ENCODE results near the gene KNSTRN. TPM values are rescaled to one million over a fixed set of nuclear protein-coding genes. Genes with fewer than 3 reads are reported as not detected.

KNSTRN gene
- total and polyA plus RNA-seq, 2 of the 8 experiments (the other 6 are each of a cell fraction or from before 2014, with no cell fraction given): 25.1 to 79.4 TPM

Other genes starting within 250 kb of the KNSTRN start
- gene BUB1B, start 221.7 kb upstream of the KNSTRN start, total RNA-seq (2021; fragmentation: NEBNext Ultra II Directional; extraction: Animal tissue kit (Norgen Biotek cat#: 25700)): 144 and 153 TPM in 2 replicates
- gene BUB1B, start 221.7 kb upstream of the KNSTRN start, polyA plus RNA-seq (2011; rRNA removed): 31.7 and 48.9 TPM in 2 replicates
- 9.0 and 9.4 TPM in 2 replicates for gene PAK6, start 143.7 kb upstream of the KNSTRN start, total RNA-seq (2021; fragmentation: NEBNext Ultra II Directional; extraction: Animal tissue kit (Norgen Biotek cat#: 25700))
- 6.9 and 12.5 TPM in 2 replicates for gene PAK6, start 143.7 kb upstream of the KNSTRN start, polyA plus RNA-seq (2011; rRNA removed)
- gene ANKRD63, start 99.7 kb upstream of the KNSTRN start, total RNA-seq (2021; fragmentation: NEBNext Ultra II Directional; extraction: Animal tissue kit (Norgen Biotek cat#: 25700)): 0.26 TPM in 1 of 2 replicates, not detected in the other
- 0.16 and 0.18 TPM in 2 replicates for gene ANKRD63, start 99.7 kb upstream of the KNSTRN start, polyA plus RNA-seq (2011; rRNA removed)
- 8.4 and 9.4 TPM in 2 replicates for gene PLCB2, start 74.8 kb upstream of the KNSTRN start, total RNA-seq (2021; fragmentation: NEBNext Ultra II Directional; extraction: Animal tissue kit (Norgen Biotek cat#: 25700))
- gene PLCB2, start 74.8 kb upstream of the KNSTRN start, polyA plus RNA-seq (2011; rRNA removed): 7.2 and 11.3 TPM in 2 replicates
- 35.1 and 38.2 TPM in 2 replicates for gene INAFM2, start 59.0 kb upstream of the KNSTRN start, total RNA-seq (2021; fragmentation: NEBNext Ultra II Directional; extraction: Animal tissue kit (Norgen Biotek cat#: 25700))
- gene INAFM2, start 59.0 kb upstream of the KNSTRN start, polyA plus RNA-seq (2011; rRNA removed): 9.6 and 15.3 TPM in 2 replicates
- gene CCDC9B, start 41.8 kb upstream of the KNSTRN start, total RNA-seq (2021; fragmentation: NEBNext Ultra II Directional; extraction: Animal tissue kit (Norgen Biotek cat#: 25700)): 0.33 and 0.78 TPM in 2 replicates
- gene CCDC9B, start 41.8 kb upstream of the KNSTRN start, polyA plus RNA-seq (2011; rRNA removed): 0.45 and 0.63 TPM in 2 replicates
- not detected in 2 replicates for gene PHGR1, start 31.7 kb upstream of the KNSTRN start, total RNA-seq (2021; fragmentation: NEBNext Ultra II Directional; extraction: Animal tissue kit (Norgen Biotek cat#: 25700))
- not detected in 2 replicates for gene PHGR1, start 31.7 kb upstream of the KNSTRN start, polyA plus RNA-seq (2011; rRNA removed)
- 1.2 and 3.4 TPM in 2 replicates for gene DISP2, start 24.5 kb upstream of the KNSTRN start, total RNA-seq (2021; fragmentation: NEBNext Ultra II Directional; extraction: Animal tissue kit (Norgen Biotek cat#: 25700))
- gene DISP2, start 24.5 kb upstream of the KNSTRN start, polyA plus RNA-seq (2011; rRNA removed): 0.45 and 0.72 TPM in 2 replicates
- 78.8 and 80.0 TPM in 2 replicates for gene IVD, start 23.1 kb downstream of the KNSTRN start, total RNA-seq (2021; fragmentation: NEBNext Ultra II Directional; extraction: Animal tissue kit (Norgen Biotek cat#: 25700))
- gene IVD, start 23.1 kb downstream of the KNSTRN start, polyA plus RNA-seq (2011; rRNA removed): 55.2 and 63.7 TPM in 2 replicates
- 38.9 and 40.0 TPM in 2 replicates for gene BAHD1, start 58.2 kb downstream of the KNSTRN start, total RNA-seq (2021; fragmentation: NEBNext Ultra II Directional; extraction: Animal tissue kit (Norgen Biotek cat#: 25700))
- 15.0 and 23.4 TPM in 2 replicates for gene BAHD1, start 58.2 kb downstream of the KNSTRN start, polyA plus RNA-seq (2011; rRNA removed)
- 17.7 and 20.3 TPM in 2 replicates for gene CHST14, start 88.3 kb downstream of the KNSTRN start, total RNA-seq (2021; fragmentation: NEBNext Ultra II Directional; extraction: Animal tissue kit (Norgen Biotek cat#: 25700))
- 13.4 and 15.2 TPM in 2 replicates for gene CHST14, start 88.3 kb downstream of the KNSTRN start, polyA plus RNA-seq (2011; rRNA removed)
- gene CCDC32, start 182.3 kb downstream of the KNSTRN start, total RNA-seq (2021; fragmentation: NEBNext Ultra II Directional; extraction: Animal tissue kit (Norgen Biotek cat#: 25700)): 10.2 and 12.1 TPM in 2 replicates
- gene CCDC32, start 182.3 kb downstream of the KNSTRN start, polyA plus RNA-seq (2011; rRNA removed): 2.9 and 8.9 TPM in 2 replicates
- gene RPUSD2, start 186.6 kb downstream of the KNSTRN start, total RNA-seq (2021; fragmentation: NEBNext Ultra II Directional; extraction: Animal tissue kit (Norgen Biotek cat#: 25700)): 25.1 and 28.5 TPM in 2 replicates
- 14.5 and 19.9 TPM in 2 replicates for gene RPUSD2, start 186.6 kb downstream of the KNSTRN start, polyA plus RNA-seq (2011; rRNA removed)
- gene KNL1, start 211.5 kb downstream of the KNSTRN start, total RNA-seq (2021; fragmentation: NEBNext Ultra II Directional; extraction: Animal tissue kit (Norgen Biotek cat#: 25700)): 22.3 and 22.5 TPM in 2 replicates
- 2.7 and 4.4 TPM in 2 replicates for gene KNL1, start 211.5 kb downstream of the KNSTRN start, polyA plus RNA-seq (2011; rRNA removed)

All from H1 (cell line).